Measurements from ENCODE around the gene TXLNA. TPM values are rescaled to one million over a fixed set of nuclear protein-coding genes. Genes with fewer than 3 reads are reported as not detected.

Gene TXLNA
- polyA plus RNA-seq, 1 donor (not counting 4 experiments of a cell fraction or from before 2014, with no cell fraction given), result 20.0 TPM

GRCh38 chr1:32137111-32137510, 42.4 kb upstream of the TXLNA start:
- no peaks in the 10 kb centered on the region for H3K36me3 ChIP-seq (ENCODE audit: control insufficient read depth in 2 of 2, extremely low read depth in 1 of 2, insufficient read depth in 2 of 2, low read length in 2 of 2)
- peaks cover 72% of the 10 kb centered on the region for H3K79me2 ChIP-seq (ENCODE audit: control insufficient read depth, insufficient read depth, low read length)
- no peak overlapping the region for H2AFZ ChIP-seq (ENCODE audit: control insufficient read depth, low read length)
- peaks cover 5% of the 10 kb centered on the region for H4K20me1 ChIP-seq (ENCODE audit: control insufficient read depth, extremely low read depth, insufficient read depth, low read length)
- TF ChIP-seq CTCF (optimal IDR thresholded peaks at IDR 0.05 in 1 of 3, IDR thresholded peaks at IDR 0.05 in 1 of 3, conservative IDR thresholded peaks at IDR 0.05 in 1 of 3; ENCODE audit: extremely low read depth in 1 of 3, insufficient read depth in 2 of 3, low read length in 3 of 3) (no peak), EZH2 (IDR thresholded peaks at IDR 0.05; ENCODE audit: low read length) (no peak)
- H3K27ac ChIP-seq (ENCODE audit: control insufficient read depth, insufficient read depth, low read length), result no peak overlapping the region
- H3K4me3 ChIP-seq (ENCODE audit: control insufficient read depth in 2 of 3, extremely low read depth in 1 of 3, insufficient read depth in 2 of 3, low read depth in 1 of 3, low read length in 3 of 3), result no peak overlapping the region
- dilution Hi-C loops (cut with MboI; ENCODE audit: extremely low pct_ligation_motif_present, low sequenced_read_pairs), result no loop called here
- no peaks in the 10 kb centered on the region for H3K9me3 ChIP-seq (ENCODE audit: control insufficient read depth, low read depth, low read length)
- no peak overlapping the region for H3K4me2 ChIP-seq (ENCODE audit: control insufficient read depth, extremely low read depth, insufficient read depth, low read depth, low read length)
- H3K9me1 ChIP-seq (ENCODE audit: control insufficient read depth, extremely low read depth, insufficient read depth, low read length), result no peaks in the 10 kb centered on the region
- no peak overlapping the region for H3K9ac ChIP-seq (ENCODE audit: control insufficient read depth, extremely low read depth, insufficient read depth, low read length)
- DNase-seq (ENCODE audit: low read depth, low spot score) (no peak), FAIRE-seq (no peak)
- peaks cover 18% of the 10 kb centered on the region for H3K4me1 ChIP-seq (ENCODE audit: control insufficient read depth, extremely low read depth, insufficient read depth, low read length)
- H3K27me3 ChIP-seq (ENCODE audit: control insufficient read depth, extremely low read depth, insufficient read depth, low read length), result no peaks in the 10 kb centered on the region

- peak overlapping the region; percentile 43 for H3K4me2 ChIP-seq (ENCODE audit: control insufficient read depth, extremely low read depth, insufficient read depth, low read depth, low read length)
- TF ChIP-seq EZH2 (IDR thresholded peaks at IDR 0.05; ENCODE audit: low read length), result no peak
- TF ChIP-seq CTCF (optimal IDR thresholded peaks at IDR 0.05 in 1 of 3, IDR thresholded peaks at IDR 0.05 in 1 of 3, conservative IDR thresholded peaks at IDR 0.05 in 1 of 3; ENCODE audit: extremely low read depth in 1 of 3, insufficient read depth in 2 of 3, low read length in 3 of 3), result no peak
- no peaks in the 10 kb centered on the region for H3K36me3 ChIP-seq (ENCODE audit: control insufficient read depth in 2 of 2, extremely low read depth in 1 of 2, insufficient read depth in 2 of 2, low read length in 2 of 2)
- H3K9me3 ChIP-seq (ENCODE audit: control insufficient read depth, low read depth, low read length), result no peaks in the 10 kb centered on the region
- H3K4me1 ChIP-seq (ENCODE audit: control insufficient read depth, extremely low read depth, insufficient read depth, low read length), result peaks cover 25% of the 10 kb centered on the region
- dilution Hi-C loops (cut with MboI; ENCODE audit: extremely low pct_ligation_motif_present, low sequenced_read_pairs), result no loop called here
- H4K20me1 ChIP-seq (ENCODE audit: control insufficient read depth, extremely low read depth, insufficient read depth, low read length), result peaks cover 3% of the 10 kb centered on the region
- no peak for FAIRE-seq
- H3K27ac ChIP-seq (ENCODE audit: control insufficient read depth, insufficient read depth, low read length), result peak overlapping the region; percentile 55
- no peak for DNase-seq (ENCODE audit: low read depth, low spot score)
- H2AFZ ChIP-seq (ENCODE audit: control insufficient read depth, low read length), result no peak overlapping the region
- peaks cover 3% of the 10 kb centered on the region for H3K9me1 ChIP-seq (ENCODE audit: control insufficient read depth, extremely low read depth, insufficient read depth, low read length)
- peaks cover 87% of the 10 kb centered on the region for H3K79me2 ChIP-seq (ENCODE audit: control insufficient read depth, insufficient read depth, low read length)
- no peak overlapping the region for H3K4me3 ChIP-seq (ENCODE audit: control insufficient read depth in 2 of 3, extremely low read depth in 1 of 3, insufficient read depth in 2 of 3, low read depth in 1 of 3, low read length in 3 of 3)
- H3K27me3 ChIP-seq (ENCODE audit: control insufficient read depth, extremely low read depth, insufficient read depth, low read length), result no peaks in the 10 kb centered on the region
- H3K9ac ChIP-seq (ENCODE audit: control insufficient read depth, extremely low read depth, insufficient read depth, low read length), result no peak overlapping the region
These were observed 40.5 kb upstream of the TXLNA start for GRCh38 chr1:32138965-32139364.

Data from keratinocyte (primary cell).